ENCODE data around the gene RXFP1.

GRCh38 chr4:158636619-158637018 lies 114.9 kb downstream of the RXFP1 start:
- no peak for TF ChIP-seq CTCF (IDR thresholded peaks at IDR 0.05)
- TF ChIP-seq POLR2A (IDR thresholded peaks at IDR 0.05), result no peak

Data from uterus (tissue), 2 donors.